DMS53 (cell line): ENCODE results near the gene EEIG2.
A peak's percentile ranks its signal among the peaks of the same experiment; 100 is the strongest.

Experiments
- DNase-seq: peaks from one replicate; lab custom pipeline; 2025; lab: John Stamatoyannopoulos, UW

EEIG2 gene

DNA sequence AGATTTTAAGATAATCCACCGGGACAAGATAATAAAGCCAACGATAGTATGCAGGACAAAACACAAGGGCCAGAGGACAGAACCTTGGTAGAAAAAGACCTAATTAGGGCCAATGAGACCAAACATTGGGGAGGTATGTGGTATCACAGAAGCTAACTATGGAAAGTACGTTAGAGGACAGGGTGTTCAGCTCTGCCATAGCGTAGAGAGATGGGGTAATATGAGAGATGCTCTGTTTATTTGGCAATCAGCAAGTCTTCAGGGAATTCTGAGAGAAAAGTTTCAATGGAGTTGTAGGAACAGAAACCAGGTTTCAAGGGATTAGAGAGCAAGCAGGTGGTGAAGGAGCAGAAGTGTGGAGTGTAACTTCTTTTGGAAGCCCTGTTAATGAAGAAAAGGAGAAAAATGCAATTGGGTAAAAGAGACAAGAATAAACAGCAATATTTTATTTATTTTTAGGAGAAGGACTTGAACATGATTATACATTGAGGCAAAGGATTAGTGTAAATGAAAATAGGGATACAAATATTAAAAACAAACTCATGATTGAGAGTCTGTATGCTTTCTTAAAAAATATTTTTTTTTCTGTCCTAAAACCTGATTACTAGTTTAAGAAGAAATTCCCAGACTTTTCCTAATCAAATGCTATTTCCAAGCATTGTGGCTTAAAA, 24.0 kb downstream of the EEIG2 start:
- DNase-seq = peak; percentile 14

DNA sequence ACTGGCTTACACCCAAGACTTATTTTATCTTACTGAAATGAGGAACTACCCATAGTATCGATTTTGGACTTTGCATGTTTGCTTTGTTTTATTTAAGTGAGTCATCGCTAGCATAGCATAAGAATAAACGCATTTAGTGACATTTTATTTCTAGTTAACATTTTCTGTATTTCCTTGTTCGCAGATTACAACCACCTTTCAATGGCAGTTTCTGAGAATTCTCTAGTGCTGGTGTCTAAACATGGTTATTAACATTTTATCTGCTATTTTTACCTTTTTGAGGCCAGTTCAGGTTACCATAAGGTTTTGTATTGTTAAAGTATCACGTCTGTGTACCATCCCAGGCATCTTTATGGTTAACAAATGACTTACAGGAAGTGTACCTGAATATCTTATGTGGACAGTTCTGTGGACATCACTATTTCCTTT, 24.5 kb downstream of the EEIG2 start:
- DNase-seq = peak; percentile 56

DNA sequence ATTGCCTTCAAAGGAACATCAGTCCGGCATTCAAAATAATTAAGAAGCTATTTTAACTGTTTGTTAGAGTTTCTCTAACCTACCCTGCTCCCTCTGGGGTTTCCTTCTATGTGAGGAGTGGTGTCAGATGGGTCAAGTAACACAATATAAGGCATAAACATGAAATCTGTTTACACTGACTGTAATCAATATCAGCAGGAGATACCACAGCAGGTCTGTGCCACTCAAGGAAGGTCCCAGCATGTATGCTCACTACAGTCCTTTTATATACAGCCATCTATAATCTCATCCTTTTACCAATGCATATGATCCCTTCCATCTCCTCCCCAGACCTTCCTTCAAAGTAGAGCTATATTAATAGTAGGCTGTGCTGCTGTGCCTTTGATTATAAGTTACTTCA, 25.4 kb downstream of the EEIG2 start:
- DNase-seq = no peak

DNA sequence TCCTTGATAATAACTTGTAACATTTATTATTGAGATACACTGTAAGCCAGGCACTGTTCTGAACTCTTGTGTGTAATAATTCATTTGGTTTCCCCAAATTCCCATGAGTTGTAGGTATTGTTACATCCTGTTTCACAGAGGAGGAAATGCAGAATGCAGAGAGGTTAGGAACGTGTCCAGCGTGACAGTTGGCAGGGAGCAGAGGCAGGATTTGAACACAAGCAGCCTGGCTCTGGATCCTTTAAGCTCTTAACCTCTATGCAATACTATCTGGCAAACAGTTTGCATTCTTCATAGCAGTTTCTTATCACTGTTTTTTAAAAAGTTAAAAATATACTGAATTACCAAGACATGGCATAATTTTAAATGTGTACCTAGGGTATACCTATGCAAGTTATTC, 30.5 kb downstream of the EEIG2 start:
- no peak for DNase-seq

DNA sequence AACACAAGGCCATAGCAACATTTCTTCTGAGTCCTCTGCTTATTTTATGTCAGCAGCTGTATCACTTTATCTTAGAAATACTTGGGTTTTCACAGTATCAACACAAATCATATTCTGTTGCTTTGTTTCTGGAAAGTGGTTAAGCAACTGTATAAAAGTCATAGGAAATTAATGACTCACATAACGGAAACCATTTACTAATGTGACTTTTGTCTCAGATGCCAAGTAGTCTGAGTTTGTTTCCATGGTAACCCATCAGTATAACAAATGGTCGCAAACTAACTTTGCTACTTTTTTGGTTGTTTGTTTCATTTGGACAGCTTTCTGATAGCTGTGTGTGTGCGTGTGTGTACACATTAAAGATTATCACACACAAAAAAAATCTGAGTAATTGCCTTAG, 31.1 kb downstream of the EEIG2 start:
- DNase-seq = no peak

DNA sequence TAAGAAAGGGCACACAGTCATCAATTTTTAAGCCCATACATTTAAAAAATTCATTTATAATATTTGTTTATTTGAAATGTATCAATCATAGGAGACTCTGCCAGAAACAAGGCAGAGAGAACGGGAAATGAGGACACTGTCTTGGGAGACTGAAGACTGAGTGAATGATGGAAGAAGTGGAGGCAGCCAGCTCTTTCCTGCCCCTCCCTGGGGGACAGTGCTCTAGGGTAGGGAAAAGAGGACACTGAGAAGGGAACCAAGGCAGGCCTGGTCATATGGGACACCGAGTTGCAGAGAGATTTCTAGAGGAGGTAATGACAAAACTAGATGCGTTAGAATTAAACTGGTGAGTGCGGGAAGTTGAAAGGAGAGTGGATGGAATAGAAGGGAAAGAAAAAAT, 31.6 kb downstream of the EEIG2 start:
- no peak for DNase-seq

DNA sequence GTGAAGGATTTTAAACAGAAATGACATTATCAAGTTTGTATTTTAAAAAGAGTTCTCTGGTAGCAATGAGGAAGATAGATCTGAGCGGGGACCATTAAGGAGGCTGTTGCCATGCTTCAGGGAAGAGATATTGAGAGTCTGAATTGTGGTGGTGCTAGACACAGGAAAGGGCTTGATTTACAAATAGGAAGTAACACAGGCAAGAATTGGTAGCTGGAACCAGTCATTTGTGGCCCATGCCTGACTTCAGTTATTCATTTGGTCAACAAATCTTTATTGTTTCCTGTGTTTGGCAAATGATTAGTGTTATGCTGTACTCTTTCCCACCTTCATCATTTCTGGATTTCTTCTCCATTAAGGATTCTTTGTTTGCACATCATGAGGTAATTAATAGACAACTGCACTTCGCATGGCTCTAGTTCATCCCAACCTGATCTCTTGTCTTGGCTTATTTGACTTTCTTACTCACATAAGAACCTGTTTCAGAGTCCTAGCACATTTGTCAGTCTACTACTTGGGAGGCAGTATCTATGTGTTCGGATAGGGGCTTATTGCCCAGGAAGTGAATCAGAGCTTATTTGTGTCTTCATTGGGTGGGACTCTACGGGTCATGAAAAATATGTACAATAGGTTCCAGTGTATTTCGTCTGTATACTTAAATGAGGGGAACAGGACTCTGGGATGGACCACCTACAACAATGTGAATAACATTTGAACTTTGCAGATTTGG, 32.3 kb downstream of the EEIG2 start:
- no peak for DNase-seq

DNA sequence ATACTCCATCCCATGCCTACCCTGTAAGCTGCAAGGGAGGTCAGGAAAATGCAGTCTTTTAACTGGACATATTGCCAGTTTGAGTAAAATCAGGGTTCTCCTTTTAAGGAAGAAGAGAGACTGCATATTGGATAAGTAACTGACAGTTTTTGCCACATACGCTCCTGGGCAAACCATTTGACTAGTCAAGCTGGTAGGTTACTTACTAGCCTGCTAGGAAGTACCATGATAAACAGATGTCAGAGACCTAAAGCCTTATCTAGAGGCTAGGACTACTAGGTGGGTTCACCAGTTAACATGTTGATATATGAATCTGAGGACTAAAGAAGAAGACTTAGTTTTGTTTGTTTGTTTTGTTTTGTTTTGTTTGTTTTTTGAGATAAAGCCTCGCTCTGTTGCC, 33.5 kb downstream of the EEIG2 start:
- no peak for DNase-seq

DNA sequence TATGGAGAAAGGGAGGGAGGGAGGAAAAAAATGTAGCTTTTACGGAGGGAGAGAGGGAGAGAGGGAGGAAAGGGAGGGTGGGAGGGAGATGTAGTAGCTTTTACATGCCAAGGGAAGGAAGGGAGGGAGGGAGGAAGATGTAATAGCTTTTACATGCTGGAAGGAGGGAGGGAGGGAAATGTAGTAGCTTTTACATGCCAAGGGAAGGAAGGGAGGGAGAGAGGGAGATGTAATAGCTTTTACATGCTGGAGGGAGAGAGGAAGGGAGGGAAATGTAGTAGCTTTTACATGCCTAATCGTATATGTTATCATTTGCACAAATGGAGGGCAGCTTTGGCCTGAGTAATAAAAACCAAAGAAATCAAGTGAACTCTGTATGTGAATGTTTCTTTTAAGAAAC, 35.6 kb downstream of the EEIG2 start:
- DNase-seq = no peak

DNA sequence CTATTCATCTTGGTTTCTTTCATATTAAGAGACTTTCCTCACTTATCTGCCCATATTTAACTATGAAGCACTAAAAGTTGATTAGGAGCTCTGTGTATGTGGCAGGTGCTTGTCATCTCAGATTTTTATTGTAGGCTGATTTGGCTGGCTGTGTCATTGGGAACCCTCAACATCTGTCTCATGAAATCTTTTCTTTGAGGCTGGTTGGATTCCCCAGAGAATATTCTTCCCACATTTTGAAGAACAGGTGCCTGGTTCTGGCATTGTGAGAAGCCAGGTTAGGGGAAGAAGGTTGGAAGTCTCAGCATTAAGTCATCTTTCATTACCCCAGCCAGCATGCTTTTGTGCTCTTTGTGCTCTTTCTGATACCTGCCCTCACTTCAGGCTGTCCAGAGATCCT, 37.1 kb downstream of the EEIG2 start:
- no peak for DNase-seq

DNA sequence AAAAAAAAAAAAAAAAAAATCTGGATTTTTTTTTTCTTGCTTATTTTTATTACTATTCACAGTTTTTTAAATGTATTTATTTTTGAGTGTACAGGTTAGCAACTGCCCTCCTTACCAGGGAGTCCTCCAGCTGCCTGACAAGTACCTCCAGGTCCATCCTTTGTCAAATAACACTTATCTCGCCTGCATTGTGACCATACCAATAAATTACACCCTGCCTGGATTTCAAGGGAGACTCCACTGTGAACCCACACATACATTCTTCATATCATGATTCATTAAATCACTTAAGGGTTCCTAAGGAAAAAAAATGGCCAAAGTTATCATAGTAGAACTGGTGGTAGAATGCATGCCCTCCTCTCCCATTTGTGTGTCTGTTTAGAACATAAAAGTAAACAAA, 38.4 kb downstream of the EEIG2 start:
- DNase-seq = no peak

DNA sequence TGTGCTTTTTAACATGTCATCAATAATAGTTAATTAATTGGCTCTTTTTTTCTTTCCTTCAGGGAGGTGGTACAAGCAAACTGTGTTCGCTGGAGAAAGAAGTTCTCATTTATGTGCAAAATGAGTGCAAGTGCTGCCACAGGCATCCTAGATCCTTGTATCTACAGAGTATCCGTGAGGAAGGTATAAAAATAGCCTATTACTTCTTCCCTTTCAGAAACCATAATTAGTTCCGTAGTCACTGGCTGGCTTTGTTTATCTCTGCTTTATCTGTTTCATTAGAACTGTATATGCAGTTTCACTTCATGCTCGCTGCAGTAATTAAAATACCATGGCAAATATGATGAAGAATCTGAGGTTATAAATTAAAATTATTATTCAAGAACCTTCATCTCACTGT, 40.6 kb downstream of the EEIG2 start:
- DNase-seq = no peak

DNA sequence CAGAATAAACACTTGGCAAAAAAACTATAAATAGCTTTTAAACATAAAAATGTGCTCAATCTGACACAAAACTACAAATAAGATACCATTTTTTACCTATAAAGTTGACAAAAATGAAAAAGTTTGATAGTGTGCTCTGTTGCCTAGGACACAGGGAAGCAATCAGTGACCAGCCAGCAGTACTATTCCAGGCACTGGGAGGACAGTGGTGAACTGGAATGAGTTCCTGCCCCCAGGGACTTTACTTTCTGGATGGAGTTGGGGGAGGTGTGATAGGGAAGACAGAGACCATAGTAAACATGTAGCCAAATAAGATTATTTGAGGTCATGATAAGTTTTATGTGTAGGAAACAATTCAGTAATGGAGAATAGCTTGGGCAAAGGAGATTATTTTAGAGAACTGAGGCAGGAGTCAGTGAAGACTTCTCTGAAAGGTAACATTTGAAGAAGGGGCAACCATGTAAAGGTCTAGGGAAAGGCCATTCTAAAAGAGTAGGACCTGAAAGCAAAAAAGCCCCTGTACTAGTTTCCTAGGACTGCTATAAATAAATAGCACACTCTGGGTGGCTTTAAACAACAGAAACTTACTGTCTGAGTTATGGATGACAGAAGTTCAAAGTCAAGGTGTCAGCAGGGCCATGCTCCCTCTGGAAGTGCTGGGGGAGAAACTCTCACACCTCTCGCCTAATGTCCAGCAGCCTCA, 42.0 kb downstream of the EEIG2 start:
- no peak for DNase-seq

DNA sequence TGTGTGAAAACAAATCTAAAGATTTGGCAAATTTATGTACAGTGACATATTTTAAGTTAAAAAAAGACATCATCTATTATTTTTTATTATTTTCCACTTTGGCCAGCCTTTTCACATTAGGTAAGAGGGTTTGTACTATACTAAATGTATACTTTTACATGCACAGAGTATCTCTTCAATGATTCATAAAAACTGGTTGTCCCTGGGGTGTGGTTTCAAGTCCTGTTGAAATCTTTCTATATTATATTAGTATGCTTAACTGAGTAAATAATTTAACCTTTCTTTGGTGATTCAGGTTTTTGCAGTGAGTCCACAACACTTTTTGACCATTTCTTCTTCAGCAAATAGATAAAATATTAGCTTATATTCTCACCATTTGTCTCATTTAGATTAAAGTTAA, 45.7 kb downstream of the EEIG2 start:
- DNase-seq = no peak

DNA sequence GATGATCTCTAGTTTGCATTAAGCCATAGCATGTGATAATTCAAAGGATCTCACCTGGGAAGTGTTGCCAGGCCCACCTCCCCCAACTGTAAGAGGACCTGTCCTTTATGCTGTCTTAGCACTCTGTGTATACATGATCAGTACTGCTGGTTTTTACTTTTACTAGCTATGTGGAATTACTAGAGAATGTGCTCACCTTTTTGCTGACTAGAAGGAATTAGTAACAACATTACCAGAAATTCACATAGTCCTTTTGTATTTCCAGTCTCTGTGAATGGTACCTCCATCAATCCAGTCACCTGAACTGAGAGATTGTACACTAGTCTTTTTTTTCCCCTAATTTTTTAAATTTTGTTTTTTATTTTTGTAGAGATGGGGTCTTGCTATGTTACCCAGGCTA, 46.6 kb downstream of the EEIG2 start:
- no peak for DNase-seq

DNA sequence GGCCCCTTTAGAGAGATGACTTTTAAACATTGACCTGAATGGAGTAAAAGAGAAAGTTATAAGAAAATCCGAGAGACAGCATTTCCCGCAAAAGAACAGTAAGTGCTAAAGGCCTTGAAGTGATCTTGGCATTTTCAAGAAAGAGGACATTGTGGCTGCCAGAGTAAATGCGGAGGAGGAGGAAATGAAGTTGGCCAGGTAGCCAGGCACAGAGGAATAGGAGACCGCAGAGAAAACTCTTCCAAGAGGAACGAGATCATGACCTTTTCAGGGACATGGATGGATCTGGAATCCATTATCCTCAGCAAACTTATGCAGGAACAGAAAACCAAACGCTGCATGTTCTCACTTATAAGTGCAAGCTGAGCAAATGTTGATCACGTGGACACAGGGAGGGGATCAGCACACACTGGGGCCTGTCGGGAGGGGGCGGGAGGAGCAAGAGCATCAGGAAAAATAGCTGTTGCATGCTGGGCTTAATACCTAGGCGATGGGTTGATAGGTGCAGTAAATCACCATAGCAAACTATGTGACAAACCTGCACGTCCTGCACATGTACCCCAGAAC, 49.7 kb downstream of the EEIG2 start:
- DNase-seq = peak; percentile 61
